ENCODE measurements around the gene TBC1D3I.

The TBC1D3I gene

DNA sequence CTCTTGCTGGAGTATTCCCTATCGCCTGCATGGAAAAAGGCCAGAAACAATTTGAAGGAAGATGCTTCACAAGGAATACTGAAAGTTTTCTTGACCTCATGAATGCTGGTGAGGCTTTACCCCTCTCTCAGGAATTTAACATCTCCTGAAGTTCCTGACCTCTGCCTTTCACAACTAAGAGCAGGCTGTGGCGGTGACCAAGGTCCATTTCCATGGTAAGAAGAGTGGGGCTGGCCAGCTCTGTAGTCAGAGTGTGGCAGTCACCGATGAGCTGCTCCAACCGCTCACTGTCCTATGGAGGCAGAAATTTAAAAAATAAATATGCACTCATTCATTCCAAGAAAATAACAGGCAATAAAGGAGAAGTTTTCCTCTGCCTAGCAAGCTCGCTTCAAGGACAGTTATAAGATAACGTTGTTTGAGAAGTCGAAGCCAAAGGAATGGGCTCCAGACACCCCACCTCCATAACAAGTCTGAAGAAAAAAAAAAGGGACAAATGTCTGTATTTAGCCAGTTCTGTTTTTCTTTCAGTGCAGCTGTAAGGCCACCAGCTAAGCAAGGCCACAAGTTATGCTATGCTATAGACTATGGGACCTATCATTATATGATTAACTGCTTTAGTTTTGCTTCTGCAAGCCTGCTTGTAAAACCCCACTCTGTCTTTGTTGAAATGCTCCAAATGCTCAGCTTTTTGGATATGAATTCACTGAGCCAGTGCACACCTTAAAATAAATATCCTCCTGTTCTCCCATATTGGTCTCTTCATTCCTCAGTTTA is 59.5 kb downstream of the TBC1D3I start:
- H3K9me2 ChIP-seq (replicated peaks; ENCODE audit: control insufficient read depth, low read length) = no peaks in the 10 kb centered on the region
- H3K9me3 ChIP-seq (ENCODE audit: control insufficient read depth, insufficient read depth, low read length) = no peaks in the 10 kb centered on the region
- peaks cover 44% of the 10 kb centered on the region for H3K4me1 ChIP-seq (ENCODE audit: control insufficient read depth, low read length)
- H3K27ac ChIP-seq (ENCODE audit: low read depth, low read length) = no peak overlapping the region
- TF ChIP-seq, protein P1, sequence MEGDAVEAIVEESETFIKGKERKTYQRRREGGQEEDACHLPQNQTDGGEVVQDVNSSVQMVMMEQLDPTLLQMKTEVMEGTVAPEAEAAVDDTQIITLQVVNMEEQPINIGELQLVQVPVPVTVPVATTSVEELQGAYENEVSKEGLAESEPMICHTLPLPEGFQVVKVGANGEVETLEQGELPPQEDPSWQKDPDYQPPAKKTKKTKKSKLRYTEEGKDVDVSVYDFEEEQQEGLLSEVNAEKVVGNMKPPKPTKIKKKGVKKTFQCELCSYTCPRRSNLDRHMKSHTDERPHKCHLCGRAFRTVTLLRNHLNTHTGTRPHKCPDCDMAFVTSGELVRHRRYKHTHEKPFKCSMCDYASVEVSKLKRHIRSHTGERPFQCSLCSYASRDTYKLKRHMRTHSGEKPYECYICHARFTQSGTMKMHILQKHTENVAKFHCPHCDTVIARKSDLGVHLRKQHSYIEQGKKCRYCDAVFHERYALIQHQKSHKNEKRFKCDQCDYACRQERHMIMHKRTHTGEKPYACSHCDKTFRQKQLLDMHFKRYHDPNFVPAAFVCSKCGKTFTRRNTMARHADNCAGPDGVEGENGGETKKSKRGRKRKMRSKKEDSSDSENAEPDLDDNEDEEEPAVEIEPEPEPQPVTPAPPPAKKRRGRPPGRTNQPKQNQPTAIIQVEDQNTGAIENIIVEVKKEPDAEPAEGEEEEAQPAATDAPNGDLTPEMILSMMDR (IDR thresholded peaks at IDR 0.05; ENCODE audit: low read depth, low read length, poor library complexity, severe bottlenecking) = no peak
- TF ChIP-seq EZH2phosphoT487 (IDR thresholded peaks at IDR 0.05; ENCODE audit: borderline replicate concordance, low read length) = no peak
- H3K36me3 ChIP-seq (ENCODE audit: control insufficient read depth, low read length) = no peaks in the 10 kb centered on the region
- H3K4me3 ChIP-seq (ENCODE audit: low read length) = no peak overlapping the region
- H4K20me1 ChIP-seq (ENCODE audit: control insufficient read depth, insufficient read depth, low read depth, low read length) = no peaks in the 10 kb centered on the region
- H3K79me2 ChIP-seq (ENCODE audit: control insufficient read depth, low read length) = no peaks in the 10 kb centered on the region
- H3K4me2 ChIP-seq (ENCODE audit: low read length) = no peak overlapping the region
- no peaks in the 10 kb centered on the region for H3K27me3 ChIP-seq (ENCODE audit: control insufficient read depth, low read length)
- H3F3A ChIP-seq (ENCODE audit: control insufficient read depth, insufficient read depth) = no peaks in the 10 kb centered on the region
